ENCODE results near the gene MAP3K14.
A peak's percentile ranks its signal among the peaks of the same experiment; 100 is the strongest.

Gene MAP3K14

GRCh38 chr17:45246861-45247428 lies 69.9 kb downstream of the MAP3K14 start:
- peak overlapping the region; percentile 95 for H3K27ac Mint-ChIP-seq
- H3K36me3 Mint-ChIP-seq, result peaks cover 47 to 57% of the 10 kb centered on the region in 2 donors
- DNase-seq (no peak), ATAC-seq (replicated peaks) (peak in 1 of 2 donors; percentile 5)
- peaks cover 25 to 69% of the 10 kb centered on the region in 2 donors for H3K4me1 Mint-ChIP-seq
- H3K27me3 Mint-ChIP-seq, result no peaks in the 10 kb centered on the region
- H3K9me3 Mint-ChIP-seq, result no peaks in the 10 kb centered on the region
- H3K4me3 Mint-ChIP-seq, result peak overlapping the region; percentile 92 to 95

- Mint-ChIP-seq H3K9me3 (no peaks in the 10 kb centered on the region), H3K27ac (peak overlapping the region; percentile 65), H3K4me1 (peaks cover 25 to 68% of the 10 kb centered on the region in 2 donors), H3K27me3 (no peaks in the 10 kb centered on the region), H3K36me3 (peaks cover 48 to 57% of the 10 kb centered on the region in 2 donors), H3K4me3 (peak overlapping the region; percentile 92 to 95)
- DNase-seq (no peak), ATAC-seq (replicated peaks) (no peak)
Observed at GRCh38 chr17:45246338-45246737, 70.5 kb downstream of the MAP3K14 start.

GRCh38 chr17:45244725-45245656 lies 71.8 kb downstream of the MAP3K14 start:
- Mint-ChIP-seq H3K4me1 (peaks cover 23 to 73% of the 10 kb centered on the region in 2 donors), H3K27me3 (no peaks in the 10 kb centered on the region), H3K27ac (peak overlapping the region; percentile 91), H3K36me3 (peaks cover 55 to 64% of the 10 kb centered on the region in 2 donors), H3K4me3 (peak overlapping the region in 1 of 2 donors; percentile 63), H3K9me3 (no peaks in the 10 kb centered on the region)
- DNase-seq (no peak), ATAC-seq (replicated peaks) (no peak)

GRCh38 chr17:45243750-45244149 lies 73.1 kb downstream of the MAP3K14 start:
- no peak for DNase-seq
- ATAC-seq (replicated peaks), result no peak
- H3K4me1 Mint-ChIP-seq, result peaks cover 20 to 69% of the 10 kb centered on the region in 2 donors
- H3K27ac Mint-ChIP-seq, result no peak overlapping the region
- H3K4me3 Mint-ChIP-seq, result no peak overlapping the region
- H3K36me3 Mint-ChIP-seq, result peaks cover 65 to 73% of the 10 kb centered on the region in 2 donors
- no peaks in the 10 kb centered on the region for H3K9me3 Mint-ChIP-seq
- no peaks in the 10 kb centered on the region for H3K27me3 Mint-ChIP-seq

DNA sequence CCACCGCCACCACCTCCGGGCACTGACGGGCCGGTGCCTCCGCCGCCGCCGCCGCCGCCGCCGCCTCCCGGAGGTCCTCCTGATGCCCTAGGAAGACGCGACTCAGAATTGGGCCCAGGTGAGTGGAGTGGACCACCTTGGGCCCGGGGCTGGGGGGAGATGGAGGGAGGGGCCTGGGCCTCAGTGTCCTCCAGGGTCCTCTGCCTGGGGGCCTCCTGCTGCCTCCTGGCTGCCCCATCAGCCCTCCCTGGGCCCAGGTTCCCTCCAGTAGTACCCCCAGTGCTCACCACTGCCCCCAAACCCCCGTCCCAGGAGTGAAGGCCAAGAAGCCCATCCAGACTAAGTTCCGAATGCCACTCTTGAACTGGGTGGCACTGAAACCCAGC lies 74.8 kb downstream of the MAP3K14 start:
- peaks cover 79 to 81% of the 10 kb centered on the region in 2 donors for H3K36me3 Mint-ChIP-seq

DNA sequence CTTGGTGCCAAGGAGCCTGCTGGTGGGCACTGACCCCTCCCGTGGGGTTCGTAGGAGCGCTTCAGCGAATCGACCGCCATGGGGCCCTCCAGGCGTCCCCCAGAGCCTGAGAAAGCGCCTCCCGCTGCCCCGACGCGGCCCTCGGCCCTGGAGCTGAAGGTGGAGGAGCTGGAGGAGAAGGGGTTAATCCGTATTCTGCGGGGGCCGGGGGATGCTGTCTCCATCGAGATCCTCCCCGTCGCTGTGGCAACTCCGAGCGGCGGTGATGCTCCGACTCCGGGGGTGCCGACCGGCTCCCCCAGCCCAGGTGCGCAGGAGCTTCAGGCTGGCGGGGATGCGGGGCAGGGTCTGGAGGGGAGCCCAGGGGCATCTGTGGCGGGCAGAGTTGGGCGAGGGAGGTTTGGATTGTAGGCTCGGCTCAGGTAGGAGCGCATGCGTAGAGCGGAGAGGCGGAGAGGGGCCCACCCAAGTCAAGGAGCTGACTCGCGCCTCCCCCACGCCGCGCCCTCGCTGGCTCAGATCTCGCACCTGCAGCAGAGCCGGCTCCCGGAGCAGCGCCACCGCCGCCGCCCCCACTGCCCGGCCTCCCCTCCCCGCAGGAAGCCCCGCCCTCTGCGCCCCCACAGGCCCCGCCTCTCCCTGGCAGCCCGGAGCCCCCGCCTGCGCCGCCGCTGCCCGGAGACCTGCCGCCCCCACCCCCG lies 75.3 kb downstream of the MAP3K14 start:
- Mint-ChIP-seq H3K4me1 (peaks cover 23 to 56% of the 10 kb centered on the region in 2 donors), H3K4me3 (peak overlapping the region in 1 of 2 donors; percentile 28), H3K27ac (peak overlapping the region; percentile 67), H3K27me3 (no peaks in the 10 kb centered on the region), H3K9me3 (no peaks in the 10 kb centered on the region), H3K36me3 (peaks cover 73 to 76% of the 10 kb centered on the region in 2 donors)
- ATAC-seq (replicated peaks) (no peak), DNase-seq (no peak)

More for the DNA sequence above, 74.8 kb downstream of the MAP3K14 start:
- Mint-ChIP-seq H3K27ac (peak overlapping the region; percentile 81), H3K9me3 (no peaks in the 10 kb centered on the region), H3K4me3 (no peak overlapping the region), H3K27me3 (no peaks in the 10 kb centered on the region), H3K4me1 (peaks cover 27 to 62% of the 10 kb centered on the region in 2 donors)
- DNase-seq (no peak), ATAC-seq (replicated peaks) (no peak)

DNA sequence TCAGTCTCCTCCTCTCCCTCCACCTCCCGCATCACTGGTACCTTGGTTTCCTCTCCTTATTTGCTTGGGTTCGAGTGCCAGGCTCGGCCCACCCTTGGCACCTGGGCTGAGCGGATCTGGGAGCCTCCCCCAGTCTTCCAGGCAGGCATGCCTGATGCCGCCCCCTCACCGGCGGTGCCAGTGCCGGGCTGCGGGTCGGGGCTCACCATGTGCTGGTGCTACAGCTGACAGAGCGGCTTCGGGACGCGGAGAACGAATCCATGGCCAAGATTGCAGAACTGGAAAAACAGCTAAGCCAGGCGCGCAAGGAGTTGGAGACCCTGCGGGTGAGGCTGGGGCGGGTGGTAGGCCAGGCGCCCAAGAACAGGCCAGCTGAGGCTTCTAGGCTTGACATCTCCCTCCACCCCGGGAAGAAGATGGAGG lies 75.9 kb downstream of the MAP3K14 start:
- peak overlapping the region; percentile 67 for H3K27ac Mint-ChIP-seq
- H3K4me1 Mint-ChIP-seq, result peaks cover 22 to 52% of the 10 kb centered on the region in 2 donors
- ATAC-seq (replicated peaks) (no peak), DNase-seq (no peak)
- no peaks in the 10 kb centered on the region for H3K9me3 Mint-ChIP-seq
- H3K4me3 Mint-ChIP-seq, result peak overlapping the region in 1 of 2 donors; percentile 28
- H3K27me3 Mint-ChIP-seq, result no peaks in the 10 kb centered on the region
- H3K36me3 Mint-ChIP-seq, result peaks cover 68 to 70% of the 10 kb centered on the region in 2 donors

DNA sequence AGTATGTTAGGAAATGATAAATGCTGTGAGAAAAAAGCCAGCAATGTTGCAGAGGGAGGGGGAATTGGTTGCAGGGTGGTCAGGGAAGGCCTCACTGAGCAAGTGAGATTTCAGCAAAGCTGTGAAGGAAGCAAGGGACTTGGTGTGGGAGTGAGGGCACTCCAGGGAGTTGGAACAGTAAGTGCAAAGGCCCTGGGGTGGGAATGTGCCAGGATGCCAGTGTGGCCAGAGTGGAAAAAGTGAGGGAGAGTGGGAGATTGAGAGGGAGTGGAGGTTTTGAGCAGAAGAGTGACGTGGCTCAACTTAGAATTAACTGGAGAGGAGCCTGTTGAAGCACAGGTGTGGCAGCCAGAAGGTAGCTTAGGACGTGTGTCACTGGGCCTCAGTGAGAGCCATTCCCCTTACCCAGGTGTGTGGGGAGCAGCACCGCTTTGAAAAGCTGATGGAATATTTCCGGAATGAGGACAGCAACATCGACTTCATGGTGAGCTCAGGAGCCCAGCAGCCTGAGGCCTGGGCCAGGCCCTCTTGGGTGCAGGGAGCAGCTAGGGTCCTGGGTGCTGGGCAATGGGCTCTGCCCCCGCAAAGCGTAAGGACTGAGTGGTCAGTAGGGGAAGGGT lies 78.6 kb downstream of the MAP3K14 start:
- ATAC-seq (replicated peaks) (no peak), DNase-seq (no peak)
- H3K27me3 Mint-ChIP-seq, result no peaks in the 10 kb centered on the region
- no peaks in the 10 kb centered on the region for H3K9me3 Mint-ChIP-seq
- H3K36me3 Mint-ChIP-seq, result peaks cover 67 to 70% of the 10 kb centered on the region in 2 donors
- H3K4me1 Mint-ChIP-seq, result peaks cover 32 to 61% of the 10 kb centered on the region in 2 donors
- no peak overlapping the region for H3K4me3 Mint-ChIP-seq
- H3K27ac Mint-ChIP-seq, result peak overlapping the region; percentile 86

DNA sequence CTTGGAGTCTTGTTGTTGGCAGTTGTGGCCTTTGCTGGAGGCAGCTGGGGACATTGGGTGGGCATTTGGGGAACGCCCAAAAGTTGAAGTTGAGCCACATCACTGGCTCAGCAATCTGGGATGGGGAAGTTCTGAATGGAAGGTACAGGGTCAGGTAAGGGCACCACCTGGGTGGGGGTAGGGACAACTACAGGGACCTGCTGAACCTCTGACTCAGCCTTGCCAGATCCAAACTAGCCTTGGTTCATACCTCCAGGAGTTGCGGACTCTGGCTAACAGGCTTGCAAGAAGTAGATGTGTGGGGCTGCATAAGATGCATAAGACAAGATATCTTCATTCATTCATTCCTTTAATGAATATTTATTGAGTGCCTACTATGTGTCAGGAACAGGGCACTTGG lies 79.1 kb downstream of the MAP3K14 start:
- ATAC-seq (replicated peaks) (no peak), DNase-seq (no peak)
- peaks cover 65 to 69% of the 10 kb centered on the region in 2 donors for H3K36me3 Mint-ChIP-seq
- no peaks in the 10 kb centered on the region for H3K27me3 Mint-ChIP-seq
- no peaks in the 10 kb centered on the region for H3K9me3 Mint-ChIP-seq
- peaks cover 33 to 63% of the 10 kb centered on the region in 2 donors for H3K4me1 Mint-ChIP-seq
- H3K4me3 Mint-ChIP-seq, result no peak overlapping the region
- H3K27ac Mint-ChIP-seq, result peak overlapping the region; percentile 86

DNA sequence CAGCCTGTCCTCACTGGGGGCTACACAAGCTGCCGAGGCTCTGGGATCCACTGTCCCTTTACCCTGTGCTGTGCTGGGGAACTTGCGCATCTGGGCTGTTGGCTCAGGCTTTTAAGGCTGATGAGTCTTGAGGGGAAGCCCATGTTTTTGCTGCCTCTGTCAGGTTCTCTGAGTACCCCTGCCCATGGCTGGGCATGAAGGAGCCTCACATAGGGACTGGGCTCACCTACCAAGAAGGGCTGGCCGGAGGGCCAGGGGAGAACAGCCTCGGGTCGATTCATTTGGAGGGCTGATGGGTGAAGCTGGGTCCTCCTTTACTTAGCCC lies 80.6 kb downstream of the MAP3K14 start:
- Mint-ChIP-seq H3K27me3 (no peaks in the 10 kb centered on the region), H3K36me3 (peaks cover 68 to 73% of the 10 kb centered on the region in 2 donors), H3K4me3 (no peak overlapping the region), H3K4me1 (peaks cover 44 to 70% of the 10 kb centered on the region in 2 donors), H3K27ac (peak overlapping the region; percentile 73), H3K9me3 (no peaks in the 10 kb centered on the region)
- DNase-seq, result no peak
- no peak for ATAC-seq (replicated peaks)

DNA sequence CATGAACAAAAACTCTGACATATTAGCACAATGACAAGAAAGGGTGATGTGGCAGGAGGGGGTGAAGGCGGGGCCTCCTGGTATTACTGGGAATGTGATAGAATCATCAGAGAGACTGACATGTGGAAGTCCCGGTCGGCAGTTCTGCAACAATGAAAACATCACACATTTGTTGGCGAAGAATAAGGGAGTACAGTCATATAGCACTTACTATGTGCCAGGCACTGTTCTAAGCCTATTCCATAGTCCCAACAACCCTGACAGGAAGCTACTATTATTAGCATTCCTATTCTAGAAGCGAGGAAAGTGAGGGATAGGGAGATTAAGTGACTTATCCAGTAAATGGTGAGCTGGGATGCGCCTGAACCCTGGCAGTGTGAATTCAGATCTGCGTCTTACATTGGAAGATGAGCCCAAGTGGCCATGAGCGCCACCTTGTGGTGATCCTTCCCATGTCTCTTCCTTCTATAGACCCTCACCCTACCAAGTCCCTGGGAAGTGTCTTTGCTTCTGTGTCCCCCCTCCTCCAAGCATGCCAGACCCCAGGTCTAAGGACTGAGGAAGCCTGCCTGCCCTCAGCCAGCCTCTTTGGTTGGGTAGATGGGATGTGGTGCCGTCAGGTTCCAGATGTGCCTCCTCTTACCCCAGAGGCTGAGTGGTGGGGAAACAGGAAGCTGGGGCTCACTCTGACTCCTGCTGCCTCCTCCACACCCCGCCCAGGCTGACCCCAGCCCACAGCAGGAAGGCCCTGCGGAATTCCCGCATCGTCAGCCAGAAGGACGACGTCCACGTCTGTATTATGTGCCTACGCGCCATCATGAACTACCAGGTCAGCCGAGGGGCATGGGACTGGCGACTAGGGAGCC lies 81.2 kb downstream of the MAP3K14 start:
- Mint-ChIP-seq H3K27me3 (no peaks in the 10 kb centered on the region), H3K27ac (peak overlapping the region; percentile 91), H3K36me3 (peaks cover 67 to 70% of the 10 kb centered on the region in 2 donors), H3K9me3 (no peaks in the 10 kb centered on the region), H3K4me3 (no peak overlapping the region), H3K4me1 (peaks cover 48 to 70% of the 10 kb centered on the region in 2 donors)
- peak; percentile 67 to 71 for ATAC-seq (replicated peaks)
- DNase-seq, result peak; percentile 45

DNA sequence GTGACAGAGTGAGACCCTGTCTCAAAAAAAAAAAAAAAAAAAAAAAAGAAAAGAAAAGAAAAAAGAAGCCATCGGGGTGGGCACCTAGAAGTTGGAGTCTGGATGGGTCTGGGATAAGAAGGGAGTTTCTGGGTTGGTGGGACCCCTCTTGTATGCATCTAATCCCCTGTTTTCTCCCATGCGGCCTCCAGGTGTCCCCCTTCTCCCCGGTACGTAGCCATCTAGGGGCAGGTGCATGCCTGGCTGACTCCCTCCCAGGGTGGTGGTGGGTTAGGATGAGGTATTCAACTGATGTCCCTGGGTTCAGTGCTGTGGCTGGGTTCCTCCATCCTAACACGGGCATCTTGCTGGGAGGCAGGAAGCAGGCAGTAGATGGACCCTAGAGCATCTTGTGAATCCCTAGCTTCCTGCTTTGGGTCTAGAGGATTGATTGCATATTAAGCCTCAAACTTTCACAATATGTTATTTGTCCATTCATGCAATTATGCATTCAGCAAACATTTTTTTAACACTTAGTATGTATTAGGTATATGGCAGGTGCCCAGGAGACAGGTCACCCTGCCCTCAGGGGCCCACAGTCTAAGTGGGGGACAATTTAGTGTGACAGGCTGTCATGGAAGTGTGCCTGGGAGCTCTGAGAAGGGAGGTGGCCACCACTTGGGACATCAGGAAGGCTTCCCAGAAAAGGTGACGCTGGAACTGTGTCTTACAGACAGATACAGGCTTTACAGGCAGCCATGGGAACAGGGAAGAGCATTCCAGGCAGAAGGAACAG lies 82.0 kb downstream of the MAP3K14 start:
- H3K4me3 Mint-ChIP-seq, result peak overlapping the region in 1 of 2 donors; percentile 29
- peaks cover 57 to 75% of the 10 kb centered on the region in 2 donors for H3K4me1 Mint-ChIP-seq
- peaks cover 65 to 66% of the 10 kb centered on the region in 2 donors for H3K36me3 Mint-ChIP-seq
- no peaks in the 10 kb centered on the region for H3K9me3 Mint-ChIP-seq
- DNase-seq (no peak), ATAC-seq (replicated peaks) (peak; percentile 29 to 49)
- H3K27ac Mint-ChIP-seq, result peak overlapping the region; percentile 97
- no peaks in the 10 kb centered on the region for H3K27me3 Mint-ChIP-seq

Data from stimulated activated naive B cell treated with anti-CD40 and anti-IgM and Interleukin-4, amounts not matched to agents 10 μg/mL and 1 μg/mL and 100 μg/mL, for 72 hours (primary cell).